HCT116 (cell line): ENCODE results near the gene CNTN5. TPM values are rescaled to one million over a fixed set of nuclear protein-coding genes. Genes with fewer than 3 reads are reported as not detected.

Source experiments
- ATAC-seq: fragments of 200-7000 bp; cut with Tn5 transposase; 2 replicates; pipeline ENCODE4 v1.9.1; 2020; ENCODE audit warnings: mild to moderate bottlenecking, moderate library complexity
- BruUV-seq: library from RNA; stranded (reverse); fragments of 400-500 nt; replicated peaks from 2 replicates; lab custom pipeline; 2021; lab: Mats Ljungman, UMichigan
- CTCF ChIA-PET: fragments of 300-600 bp; sonication (Branson Sonifier 250); formaldehyde crosslinking; loops from one replicate; lab custom pipeline; 2021; ENCODE audit warnings: antibody characterized with exemption; lab: Charles Lee
- POLR2A ChIA-PET: fragments of 300-600, 350-600 bp; sonication (Branson Sonifier 250); formaldehyde crosslinking; loops from one replicate; lab custom pipeline; 2021; ENCODE audit warnings: antibody characterized with exemption; lab: Charles Lee
- RAD21 ChIA-PET, 2 experiments: fragments of 300-600 bp; sonication (Branson Sonifier 250); formaldehyde crosslinking; loops; one replicate each; lab custom pipeline; 2023; ENCODE audit warnings: low total read pairs in 2 of 2; ENCODE audit not compliant: uncharacterized antibody in 2 of 2, unreplicated experiment in 2 of 2, low non-redundant PET in 1 of 2; lab: Charles Lee
- DNase-seq: peaks from one replicate; pipeline ENCODE4 v3.0.0-alpha.2; 2010; ENCODE audit warnings: low read depth, low spot score
- H2AFZ ChIP-seq: fragments of 200-600 bp; shearing (Covaris generic), sonication (generic); 2 replicates; pipeline ENCODE4 v1.6.1; 2017; ENCODE audit warnings: low read depth, mixed run types, mixed read lengths, antibody characterized with exemption, low read length; ENCODE audit not compliant: poor library complexity, severe bottlenecking
- H3K27ac ChIP-seq: 2 replicates; pipeline ENCODE4 v1.5.1; 2012; ENCODE audit warnings: low read depth, low read length
- H3K27me3 ChIP-seq: fragments of 200-600 bp; sonication (generic); 2 replicates; pipeline ENCODE4 v1.6.1; 2016; ENCODE audit warnings: mixed run types, low read length, mixed read lengths; ENCODE audit not compliant: insufficient read depth
- H3K36me3 ChIP-seq, 2 experiments: fragments of 200-500 bp in 1 of 2; fragments of 200-600 bp in 1 of 2; sonication (Bioruptor generic) in 1 of 2; sonication (generic) in 1 of 2; 2 replicates each; pipeline versions ENCODE4 v1.5.1 to v1.6.1; 2014 to 2016; ENCODE audit warnings: low read length in 2 of 2, inconsistent platforms in 1 of 2, mixed read lengths in 1 of 2, mixed run types in 1 of 2; ENCODE audit not compliant: insufficient read depth in 2 of 2, control insufficient read depth in 1 of 2
- H3K4me1 ChIP-seq, 2 experiments: fragments of 200-600 bp in 1 of 2; sonication (generic) in 1 of 2; 2 replicates each; pipeline versions ENCODE4 v1.5.1 to v1.6.1; 2012 to 2017; ENCODE audit warnings: low read length in 2 of 2, inconsistent platforms in 1 of 2, mild to moderate bottlenecking in 1 of 2, mixed read lengths in 1 of 2, mixed run types in 1 of 2, moderate library complexity in 1 of 2; ENCODE audit not compliant: insufficient read depth in 2 of 2, control insufficient read depth in 1 of 2
- H3K4me2 ChIP-seq: fragments of 200-600 bp; sonication (generic); 2 replicates; pipeline ENCODE4 v1.6.1; 2017; ENCODE audit warnings: mixed run types, low read length, mixed read lengths
- H3K4me3 ChIP-seq, 2 experiments: fragments of 200-600 bp in 1 of 2; sonication (generic) in 1 of 2; replicated peaks in 1 of 2; 2 replicates each; pipeline ENCODE4 v1.5.1; 2011 to 2016; ENCODE audit warnings: low read length in 2 of 2, control low read depth in 1 of 2, low read depth in 1 of 2, mild to moderate bottlenecking in 1 of 2, mixed read lengths in 1 of 2, mixed run types in 1 of 2
- H3K79me2 ChIP-seq: fragments of 200-600 bp; sonication (generic); 2 replicates; pipeline ENCODE4 v1.6.1; 2017; ENCODE audit warnings: mild to moderate bottlenecking, mixed run types, low read length, moderate library complexity, mixed read lengths; ENCODE audit not compliant: insufficient read depth
- H3K9ac ChIP-seq: fragments of 200-600 bp; sonication (generic); 2 replicates; pipeline ENCODE4 v1.6.1; 2016; ENCODE audit warnings: low read length, mixed read lengths
- H3K9me2 ChIP-seq: fragments of 200-600 bp; sonication (generic), shearing (Covaris generic); 2 replicates; pipeline ENCODE4 v1.6.1; 2017; ENCODE audit warnings: mixed run types, mild to moderate bottlenecking, moderate library complexity; ENCODE audit not compliant: insufficient read depth
- H3K9me3 ChIP-seq, 2 experiments: fragments of 200-500 bp in 1 of 2; fragments of 200-600 bp in 1 of 2; sonication (Bioruptor generic) in 1 of 2; sonication (generic) in 1 of 2; 2 replicates each; pipeline ENCODE4 v1.6.1; 2014 to 2017; ENCODE audit warnings: low read length in 2 of 2, mixed read lengths in 2 of 2, inconsistent platforms in 1 of 2, low read depth in 1 of 2, mild to moderate bottlenecking in 1 of 2, mixed run types in 1 of 2, moderate library complexity in 1 of 2; ENCODE audit not compliant: control insufficient read depth in 1 of 2, insufficient read depth in 1 of 2
- H4K20me1 ChIP-seq: fragments of 200-600 bp; sonication (generic), shearing (Covaris generic); 2 replicates; pipeline ENCODE4 v1.6.1; 2017; ENCODE audit warnings: mixed run types, mild to moderate bottlenecking, moderate library complexity; ENCODE audit not compliant: insufficient read depth
- ATF3 ChIP-seq: IDR thresholded peaks from 2 replicates; pipeline ENCODE4 v1.6.1; 2012
- CBX3 ChIP-seq: IDR thresholded peaks from 2 replicates; pipeline ENCODE4 v1.6.1; 2012; ENCODE audit warnings: low read depth
- EGR1 ChIP-seq: IDR thresholded peaks from 2 replicates; pipeline ENCODE4 v1.6.1; 2012; ENCODE audit warnings: low read depth
- EZH2 ChIP-seq: fragments of 200-600 bp; sonication (generic); IDR thresholded peaks from 2 replicates; pipeline ENCODE4 v1.6.1; 2017; ENCODE audit warnings: antibody characterized with exemption, mixed run types
- EZH2phosphoT487 ChIP-seq: fragments of 200-600 bp; IDR thresholded peaks from 2 replicates; pipeline ENCODE4 v1.6.1; 2018; ENCODE audit warnings: antibody characterized with exemption, borderline replicate concordance
- FOSL1 ChIP-seq: IDR thresholded peaks from 2 replicates; pipeline ENCODE4 v1.6.1; 2012; ENCODE audit warnings: low read depth
- MAX ChIP-seq: IDR thresholded peaks from 2 replicates; pipeline ENCODE4 v1.6.1; 2012
- POLR2AphosphoS5 ChIP-seq: IDR thresholded peaks from 2 replicates; pipeline ENCODE4 v1.6.1; 2011; ENCODE audit warnings: mild to moderate bottlenecking, low read depth, low read length, moderate library complexity
- RAD21 ChIP-seq: IDR thresholded peaks from 2 replicates; pipeline ENCODE4 v1.6.1; 2012; ENCODE audit warnings: low read depth, mild to moderate bottlenecking
- SIN3A ChIP-seq: IDR thresholded peaks from 2 replicates; pipeline ENCODE4 v1.6.1; 2012; ENCODE audit warnings: low read depth
- SP1 ChIP-seq: IDR thresholded peaks from 2 replicates; pipeline ENCODE4 v1.6.1; 2012; ENCODE audit warnings: low read depth
- SRF ChIP-seq: IDR thresholded peaks from 2 replicates; pipeline ENCODE4 v1.6.1; 2012; ENCODE audit warnings: low read depth
- TCF7L2 ChIP-seq: IDR thresholded peaks from 2 replicates; pipeline ENCODE4 v1.7.0; 2011; ENCODE audit warnings: borderline replicate concordance, inconsistent platforms; ENCODE audit not compliant: insufficient read depth, insufficient read length; ENCODE audit errors: extremely low read depth
- YY1 ChIP-seq: IDR thresholded peaks from 2 replicates; pipeline ENCODE4 v1.6.1; 2011; ENCODE audit warnings: low read length, low read depth, moderate library complexity, mild to moderate bottlenecking; ENCODE audit not compliant: insufficient replicate concordance; ENCODE audit errors: extremely low read depth
- ZFX ChIP-seq: fragments of 450-650 bp; IDR thresholded peaks from 2 replicates; pipeline ENCODE4 v1.6.1; 2017
- intact Hi-C: fragments of 100-400 bp; cut with micrococcal nuclease; formaldehyde crosslinking; loops from 2 replicates; pipeline ENCODE4 v1.10.0; 2022
- total RNA-seq: library from RNA; stranded (reverse); gene quantifications from one replicate; pipeline ENCODE4 v1.2.1, GENCODE V29; 2021; ENCODE audit not compliant: unreplicated experiment
- TF ChIP-seq, protein P1 (sequence below), 3 experiments: fragments of 200-600 bp in 1 of 3; sonication (generic) in 1 of 3; IDR thresholded peaks in 2 of 3; conservative IDR thresholded peaks in 1 of 3; 2 replicates each; pipeline ENCODE4 v1.5.1; 2012 to 2017; ENCODE audit warnings: low read depth in 2 of 3, low read length in 2 of 3, antibody characterized with exemption in 1 of 3, borderline replicate concordance in 1 of 3, control low read depth in 1 of 3, mild to moderate bottlenecking in 1 of 3, mixed read lengths in 1 of 3, mixed run types in 1 of 3, moderate library complexity in 1 of 3; ENCODE audit not compliant: insufficient read depth in 1 of 3

Gene CNTN5
- total RNA-seq, 1 experiment from 2014 or later, result not detected

- H3K4me1 ChIP-seq, result no peaks in the 10 kb centered on the region
- no peaks in the 10 kb centered on the region for H3K9me2 ChIP-seq
- TF ChIP-seq POLR2AphosphoS5, result no peak
- no peak for TF ChIP-seq EZH2
- TF ChIP-seq TCF7L2, result no peak
- TF ChIP-seq ATF3, result no peak
- no peak for TF ChIP-seq CBX3
- no peak for TF ChIP-seq SP1
- no peak for TF ChIP-seq RAD21
- TF ChIP-seq ZFX, result no peak
- TF ChIP-seq YY1, result no peak
- TF ChIP-seq EGR1, result no peak
- no peak for TF ChIP-seq FOSL1
- no peak for TF ChIP-seq EZH2phosphoT487
- no peak for TF ChIP-seq SRF
- no peak for TF ChIP-seq SIN3A
- no peak for TF ChIP-seq MAX
- TF ChIP-seq, protein P1, sequence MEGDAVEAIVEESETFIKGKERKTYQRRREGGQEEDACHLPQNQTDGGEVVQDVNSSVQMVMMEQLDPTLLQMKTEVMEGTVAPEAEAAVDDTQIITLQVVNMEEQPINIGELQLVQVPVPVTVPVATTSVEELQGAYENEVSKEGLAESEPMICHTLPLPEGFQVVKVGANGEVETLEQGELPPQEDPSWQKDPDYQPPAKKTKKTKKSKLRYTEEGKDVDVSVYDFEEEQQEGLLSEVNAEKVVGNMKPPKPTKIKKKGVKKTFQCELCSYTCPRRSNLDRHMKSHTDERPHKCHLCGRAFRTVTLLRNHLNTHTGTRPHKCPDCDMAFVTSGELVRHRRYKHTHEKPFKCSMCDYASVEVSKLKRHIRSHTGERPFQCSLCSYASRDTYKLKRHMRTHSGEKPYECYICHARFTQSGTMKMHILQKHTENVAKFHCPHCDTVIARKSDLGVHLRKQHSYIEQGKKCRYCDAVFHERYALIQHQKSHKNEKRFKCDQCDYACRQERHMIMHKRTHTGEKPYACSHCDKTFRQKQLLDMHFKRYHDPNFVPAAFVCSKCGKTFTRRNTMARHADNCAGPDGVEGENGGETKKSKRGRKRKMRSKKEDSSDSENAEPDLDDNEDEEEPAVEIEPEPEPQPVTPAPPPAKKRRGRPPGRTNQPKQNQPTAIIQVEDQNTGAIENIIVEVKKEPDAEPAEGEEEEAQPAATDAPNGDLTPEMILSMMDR (IDR thresholded peaks at IDR 0.05 in 2 of 3, conservative IDR thresholded peaks at IDR 0.05 in 1 of 3; ENCODE audit: borderline replicate concordance in 1 of 3, insufficient read depth in 1 of 3, low read depth in 2 of 3, low read length in 2 of 3), result no peak
- no peak overlapping the region for H3K27ac ChIP-seq
- no peaks in the 10 kb centered on the region for H3K27me3 ChIP-seq
- H3K4me3 ChIP-seq, result no peak overlapping the region
- no peaks in the 10 kb centered on the region for H4K20me1 ChIP-seq
- ChIA-PET CTCF (no interaction called here), POLR2A (no interaction called here), RAD21 (no interaction called here)
- DNase-seq (no peak), ATAC-seq (no peak)
- intact Hi-C loops, result no loop called here
- H2AFZ ChIP-seq, result no peak overlapping the region
- H3K9me3 ChIP-seq, result peaks cover 0 to 6% of the 10 kb centered on the region in 2 experiments; a peak in 2 of 4 replicates
- no peaks in the 10 kb centered on the region for H3K79me2 ChIP-seq
- no TSS peak for BruUV-seq
- H3K9ac ChIP-seq, result no peak overlapping the region
- H3K36me3 ChIP-seq, result no peaks in the 10 kb centered on the region
- H3K4me2 ChIP-seq, result no peak overlapping the region
Observed at GRCh38 chr11:99865951-99866350, 845.2 kb downstream of the CNTN5 start.
